ENCODE measurements around the gene SLC51B.
"Not testable (repeated sequence)": the region's sequence is repeated elsewhere in the genome, so short reads cannot be mapped to it uniquely, and the experiment has no call there.

The SLC51B gene

GRCh38 chr15:65044724-65045481 lies at the start of gene SLC51B:
TSS of gene SLC51B (plus strand) at chr15:65045387. CDS start at chr15:65050005, 4,618 bp downstream.
- peak; percentile 51 for DNase-seq

DNA sequence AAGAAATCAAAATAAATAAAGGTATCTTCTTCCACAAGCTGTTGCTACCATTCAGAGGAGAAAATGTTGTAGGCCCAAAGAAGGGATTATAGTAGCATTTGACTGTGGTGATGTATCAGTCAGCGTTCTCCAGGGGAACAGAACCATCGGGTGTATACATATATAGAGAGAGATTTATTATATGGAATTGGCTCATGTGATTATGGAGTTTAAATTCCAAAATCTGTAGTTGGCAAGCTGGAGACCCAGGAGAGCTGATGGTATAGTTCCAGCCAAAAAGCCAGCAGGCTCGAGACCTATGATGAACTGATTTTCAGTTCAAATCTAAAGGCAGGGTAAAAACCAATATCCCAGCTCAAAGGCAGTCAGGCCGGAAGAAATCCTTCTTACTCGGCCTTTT lies 48.1 kb upstream of the SLC51B start:
- no peak for DNase-seq

DNA sequence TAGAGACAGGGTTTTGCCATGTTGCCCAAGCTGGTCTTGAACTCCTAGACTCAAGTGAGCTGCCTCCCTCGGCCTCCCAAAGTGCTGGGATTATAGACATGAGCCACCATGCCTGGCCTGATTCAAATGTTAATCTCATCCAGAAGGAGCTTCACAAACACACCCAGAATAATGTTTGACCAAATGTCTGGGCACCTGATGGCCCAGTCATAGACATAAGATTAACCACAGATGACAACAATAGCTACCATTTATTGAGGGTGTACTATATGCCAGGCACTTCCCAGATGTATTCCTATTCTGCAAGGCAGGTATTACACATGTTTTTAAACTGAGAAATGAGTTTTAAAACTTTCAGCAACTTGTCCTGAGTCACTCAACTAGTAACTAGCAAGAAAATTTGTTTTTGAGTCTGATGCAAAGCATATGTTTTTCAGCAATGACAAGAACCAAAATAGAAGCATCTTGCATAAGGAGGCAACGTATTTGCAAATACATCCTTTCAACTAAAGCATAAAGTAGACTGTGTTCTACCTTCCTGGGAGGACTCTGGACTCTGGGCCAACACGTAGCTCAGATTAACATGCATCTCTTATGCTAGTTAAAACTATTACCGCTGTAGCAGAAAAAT lies 47.3 kb upstream of the SLC51B start:
- DNase-seq, result no peak

DNA sequence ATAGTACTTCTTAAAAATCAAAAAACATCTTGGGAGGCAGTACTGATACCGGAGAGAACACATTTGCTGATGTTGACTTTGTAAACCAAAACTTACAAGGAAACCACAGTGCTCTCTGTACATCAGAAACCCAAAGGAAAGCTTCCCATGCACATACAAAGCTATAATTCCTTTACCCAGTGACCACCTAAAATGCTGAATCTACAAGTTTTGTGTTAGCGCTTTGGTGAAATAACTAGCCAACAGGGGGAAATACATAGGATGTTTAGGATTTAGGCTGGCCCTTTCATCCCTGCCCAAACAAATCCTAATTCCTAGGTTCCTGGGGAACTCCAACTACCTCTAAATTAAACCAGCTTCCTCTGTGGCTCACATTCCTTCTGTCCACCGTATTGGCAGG lies 40.2 kb upstream of the SLC51B start:
- DNase-seq, result no peak

DNA sequence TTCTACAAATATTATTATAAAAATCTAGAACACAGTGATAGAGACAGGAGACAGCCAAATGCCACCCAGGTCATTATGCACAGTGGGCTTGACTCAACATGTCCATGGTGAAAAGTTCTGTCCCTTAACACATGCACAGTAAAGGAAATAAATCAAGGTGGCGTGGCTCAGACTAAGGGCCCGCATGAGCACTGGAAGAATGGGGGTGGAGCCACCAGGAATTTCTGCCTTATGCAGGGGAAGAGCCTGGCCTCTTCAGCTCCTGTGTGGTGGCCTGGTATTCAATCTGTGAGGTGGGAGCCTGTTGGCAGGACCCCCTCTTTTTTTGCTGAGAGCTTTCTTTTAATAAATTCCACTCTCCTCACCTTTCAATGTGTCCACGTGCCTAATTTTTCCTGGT lies 38.3 kb upstream of the SLC51B start:
- no peak for DNase-seq

- DNase-seq, result no peak
These were observed 36.2 kb upstream of the SLC51B start for GRCh38 chr15:65008983-65009382.

DNA sequence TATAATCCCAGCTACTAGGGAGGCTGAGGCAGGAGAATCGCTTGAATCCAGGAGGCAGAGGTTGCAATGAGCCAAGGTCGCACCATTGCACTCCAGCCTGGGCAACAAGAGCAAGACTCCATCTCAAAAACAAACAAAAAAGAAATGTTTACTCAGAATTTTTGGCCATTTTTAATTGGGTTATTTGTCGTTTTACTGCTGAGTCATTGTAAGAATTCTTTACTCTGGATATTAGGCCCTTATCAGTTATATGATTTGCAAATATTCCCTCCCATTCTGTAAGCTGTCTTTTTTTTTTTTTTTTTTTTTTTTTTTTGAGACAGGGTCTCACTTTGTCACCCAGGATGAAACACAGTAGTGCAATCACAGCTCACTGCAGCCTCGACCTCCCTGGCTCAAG lies 34.0 kb upstream of the SLC51B start:
- not testable (repeated sequence) for DNase-seq

DNA sequence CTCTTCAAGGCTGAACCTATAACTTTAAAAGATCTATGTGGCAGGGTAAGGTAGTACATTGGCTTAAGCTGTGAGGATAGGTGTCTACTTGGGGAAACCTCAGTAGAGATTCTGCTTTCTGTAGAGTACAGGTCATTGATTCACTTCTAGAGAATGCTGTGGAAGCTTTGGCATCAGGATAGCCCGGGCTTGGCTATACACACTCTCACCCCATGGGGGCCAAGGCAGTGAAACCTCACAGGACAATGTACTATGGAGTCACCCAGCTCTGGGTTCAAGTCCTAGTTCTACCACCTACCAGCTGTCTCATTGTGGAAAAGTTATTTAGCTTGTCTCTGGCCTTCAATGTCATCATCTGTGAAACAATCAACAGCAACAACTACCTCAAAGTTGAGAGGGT lies 24.8 kb upstream of the SLC51B start:
- DNase-seq, result no peak

DNA sequence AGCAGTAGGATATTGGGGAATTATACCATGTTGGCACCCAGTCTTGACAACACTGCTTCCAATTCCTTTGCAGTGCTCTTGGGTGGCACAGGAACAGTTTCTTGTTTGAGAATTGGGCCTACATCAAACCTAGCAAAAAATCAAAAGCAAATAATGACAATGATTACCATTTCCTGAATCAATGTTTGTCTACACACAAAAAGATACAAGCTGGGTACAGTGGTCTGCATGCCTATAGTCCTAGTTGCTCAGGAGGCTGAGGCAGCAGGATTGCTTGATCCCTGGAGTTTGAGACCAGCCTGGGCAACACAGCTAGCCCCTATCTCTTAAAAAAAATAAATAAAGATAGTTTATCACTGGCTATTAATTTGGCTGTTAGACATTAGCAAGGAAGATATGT lies 23.7 kb upstream of the SLC51B start:
- no peak for DNase-seq

DNA sequence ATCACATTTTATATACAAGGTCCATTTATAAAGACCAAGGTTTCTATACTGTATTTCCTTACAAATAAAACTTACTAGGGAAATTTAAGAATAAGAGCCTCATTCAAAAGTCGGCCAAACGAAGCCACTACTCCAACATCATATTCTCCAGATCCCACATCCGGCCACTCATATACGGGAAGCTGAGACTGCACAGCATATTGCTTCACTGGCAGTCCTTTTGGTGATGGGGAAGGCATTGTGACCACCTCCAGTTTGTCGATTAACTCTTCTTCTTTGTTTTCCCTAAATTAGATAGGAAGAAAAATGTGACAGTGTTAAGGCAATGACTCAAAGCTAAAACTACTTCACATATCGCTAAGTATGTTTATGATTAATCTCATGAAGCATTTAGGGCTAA lies 18.4 kb upstream of the SLC51B start:
- no peak for DNase-seq

DNA sequence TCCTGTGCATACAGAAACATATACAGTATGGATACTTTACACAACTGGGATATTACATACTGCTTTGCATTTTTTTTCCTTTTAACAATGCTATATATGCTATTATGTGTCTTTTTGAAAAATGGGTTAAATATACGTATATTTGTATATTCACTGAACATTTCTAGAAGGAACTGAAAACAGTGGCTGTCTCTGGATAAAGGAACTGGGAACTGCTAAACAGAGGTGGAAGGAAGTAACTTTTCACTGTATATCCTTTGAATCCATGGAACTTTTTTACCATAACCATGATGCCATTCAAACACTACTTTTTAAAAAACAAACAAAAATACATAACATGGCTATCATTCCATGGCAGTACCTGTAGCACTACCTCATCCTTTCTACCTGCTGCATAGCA lies 17.6 kb upstream of the SLC51B start:
- no peak for DNase-seq

- no peak for DNase-seq
These were observed 16.8 kb upstream of the SLC51B start for GRCh38 chr15:65028338-65028737.

GRCh38 chr15:65028921-65029735 lies 16.1 kb upstream of the SLC51B start, which contains the start of gene MTFMT:
TSS of gene MTFMT (minus strand) at chr15:65029639. CDS start at chr15:65029613, 26 bp downstream.
- peak; percentile 78 for DNase-seq

DNA sequence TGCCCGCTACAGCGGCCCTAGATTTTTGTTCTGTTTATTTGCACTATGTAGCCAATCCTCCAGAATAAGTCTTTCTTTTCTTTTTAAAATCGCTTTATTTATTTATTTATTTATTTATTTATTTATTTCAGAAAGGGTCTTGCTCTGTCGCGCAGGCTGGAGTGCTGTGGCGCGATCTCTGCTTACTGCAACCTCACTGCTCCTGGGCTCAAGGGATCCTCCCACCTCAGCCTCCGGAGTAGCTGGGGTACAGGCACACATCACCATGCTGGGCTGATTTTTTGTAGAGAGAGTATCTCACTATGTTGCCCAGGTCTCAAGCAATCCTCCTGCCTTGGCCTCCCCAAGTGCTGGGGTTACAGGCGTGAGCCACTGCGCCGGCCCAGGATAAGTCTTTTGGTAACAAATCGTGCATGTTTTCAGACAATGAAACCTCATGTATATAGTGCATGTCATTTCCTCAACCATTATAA lies 15.4 kb upstream of the SLC51B start:
- no peak for DNase-seq

GRCh38 chr15:65032801-65033537 lies 12.2 kb upstream of the SLC51B start:
- peak; percentile 50 for DNase-seq

- DNase-seq, result no peak
These were observed 11.4 kb upstream of the SLC51B start for GRCh38 chr15:65033659-65034269.

GRCh38 chr15:65034719-65035118 lies 10.5 kb upstream of the SLC51B start:
- no peak for DNase-seq

GRCh38 chr15:65037309-65037708 lies 7.9 kb upstream of the SLC51B start:
- DNase-seq, result no peak

GRCh38 chr15:65038428-65038827 lies 6.8 kb upstream of the SLC51B start:
- DNase-seq, result no peak

- no peak for DNase-seq
These were observed 6.4 kb upstream of the SLC51B start for GRCh38 chr15:65038836-65039235.

DNA sequence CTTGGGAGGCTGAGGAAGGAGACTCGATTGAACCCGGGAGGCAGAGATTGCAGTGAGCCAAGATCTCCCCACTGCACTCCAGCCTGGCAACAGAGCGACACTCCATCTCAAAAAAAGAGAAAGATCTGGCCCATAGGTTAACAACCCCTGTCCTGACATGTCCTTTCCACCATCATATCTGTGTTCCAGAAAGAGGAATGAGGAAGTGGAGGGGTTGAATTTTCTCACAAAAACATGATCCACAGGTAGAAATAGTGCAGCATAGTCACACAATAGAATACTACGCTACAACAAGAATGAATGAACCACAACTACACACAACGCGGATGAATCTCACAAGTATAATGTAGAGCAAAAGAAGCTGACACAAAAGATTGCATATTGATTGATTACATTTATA lies 4.7 kb upstream of the SLC51B start:
- DNase-seq, result no peak

- no peak for DNase-seq
These were observed 3.4 kb upstream of the SLC51B start for GRCh38 chr15:65041787-65042186.

Measured in NCI-H774 (cell line).